ENCODE measurements around the gene PPARD. TPM values are rescaled to one million over a fixed set of nuclear protein-coding genes. Genes with fewer than 3 reads are reported as not detected.

The PPARD gene
- total RNA-seq, 2 donors from 2014 or later = 38.1 to 41.8 TPM

GRCh38 chr6:35470663-35471120, 128.3 kb downstream of the PPARD start:
- peak overlapping the region in 1 of 2 donors; percentile 75 for H3K9ac ChIP-seq (ENCODE audit: low read depth in 2 of 2, low read length in 2 of 2)
- no peaks in the 10 kb centered on the region for H3K4me1 ChIP-seq

GRCh38 chr6:35471836-35472345, 129.5 kb downstream of the PPARD start:
- TF ChIP-seq CTCF (IDR thresholded peaks at IDR 0.05) = no peak
- Histone ChIP-seq H3K36me3 (no peaks in the 10 kb centered on the region), H3K4me3 (no peak overlapping the region), H3K27me3 (no peaks in the 10 kb centered on the region), H3K9me3 (no peaks in the 10 kb centered on the region), H3K4me1 (no peaks in the 10 kb centered on the region), H3K9ac (ENCODE audit: low read depth in 2 of 2, low read length in 2 of 2) (peak overlapping the region in 1 of 2 donors; percentile 28), H3K27ac (no peak overlapping the region)
- intact Hi-C loops (cut with DNase I) = no loop called here
- no peak for DNase-seq

More at GRCh38 chr6:35470663-35471120, 128.3 kb downstream of the PPARD start:
- intact Hi-C loops (cut with DNase I) = no loop called here
- H3K27ac ChIP-seq = no peak overlapping the region
- no peaks in the 10 kb centered on the region for H3K9me3 ChIP-seq
- no peak for DNase-seq
- H3K36me3 ChIP-seq = no peaks in the 10 kb centered on the region
- no peaks in the 10 kb centered on the region for H3K27me3 ChIP-seq
- TF ChIP-seq CTCF (IDR thresholded peaks at IDR 0.05) = no peak
- no peak overlapping the region for H3K4me3 ChIP-seq

- Histone ChIP-seq H3K9ac (ENCODE audit: low read depth in 2 of 2, low read length in 2 of 2) (no peak overlapping the region), H3K4me3 (no peak overlapping the region), H3K4me1 (no peaks in the 10 kb centered on the region), H3K27me3 (no peaks in the 10 kb centered on the region), H3K36me3 (no peaks in the 10 kb centered on the region), H3K27ac (no peak overlapping the region), H3K9me3 (no peaks in the 10 kb centered on the region)
- intact Hi-C loops (cut with DNase I) = no loop called here
- no peak for TF ChIP-seq CTCF (IDR thresholded peaks at IDR 0.05)
- no peak for DNase-seq
Measured at GRCh38 chr6:35473075-35473849, 130.9 kb downstream of the PPARD start.

- Histone ChIP-seq H3K36me3 (no peaks in the 10 kb centered on the region), H3K27me3 (no peaks in the 10 kb centered on the region), H3K9ac (ENCODE audit: low read depth in 2 of 2, low read length in 2 of 2) (no peak overlapping the region), H3K4me3 (no peak overlapping the region), H3K9me3 (no peaks in the 10 kb centered on the region), H3K27ac (no peak overlapping the region), H3K4me1 (no peaks in the 10 kb centered on the region)
- intact Hi-C loops (cut with DNase I) = no loop called here
- TF ChIP-seq CTCF (IDR thresholded peaks at IDR 0.05) = no peak
- no peak for DNase-seq
Measured at GRCh38 chr6:35473850-35474130, 131.4 kb downstream of the PPARD start.

GRCh38 chr6:35474131-35474941, 132.0 kb downstream of the PPARD start:
- no peak for TF ChIP-seq CTCF (IDR thresholded peaks at IDR 0.05)
- Histone ChIP-seq H3K4me1 (no peaks in the 10 kb centered on the region), H3K36me3 (no peaks in the 10 kb centered on the region), H3K27me3 (no peaks in the 10 kb centered on the region), H3K27ac (no peak overlapping the region), H3K4me3 (no peak overlapping the region), H3K9me3 (no peaks in the 10 kb centered on the region), H3K9ac (ENCODE audit: low read depth in 2 of 2, low read length in 2 of 2) (no peak overlapping the region)
- DNase-seq = no peak
- intact Hi-C loops (cut with DNase I) = no loop called here
